Peyer's patch (tissue), 4 donors: ENCODE results near the gene ADAMTS7.
A peak's percentile ranks its signal among the peaks of the same experiment; 100 is the strongest.

Source experiments
- POLR2A ChIP-seq, 2 donors: fragments of 450-650 bp; IDR thresholded peaks; one replicate each; pipeline ENCODE4 v1.5.1; 2017; ENCODE audit warnings: antibody characterized with exemption in 2 of 2, mild to moderate bottlenecking in 2 of 2, moderate library complexity in 2 of 2
- TF ChIP-seq, protein P1 (sequence below), 6 experiments: fragments of 450-650 bp in 4 of 6; fragments of 200-600 bp in 2 of 6; sonication (generic) in 1 of 6; IDR thresholded peaks; one replicate each; pipeline ENCODE4 v1.5.1; 2017 to 2019; ENCODE audit warnings: antibody characterized with exemption in 6 of 6, mild to moderate bottlenecking in 3 of 6, moderate library complexity in 1 of 6

DNA sequence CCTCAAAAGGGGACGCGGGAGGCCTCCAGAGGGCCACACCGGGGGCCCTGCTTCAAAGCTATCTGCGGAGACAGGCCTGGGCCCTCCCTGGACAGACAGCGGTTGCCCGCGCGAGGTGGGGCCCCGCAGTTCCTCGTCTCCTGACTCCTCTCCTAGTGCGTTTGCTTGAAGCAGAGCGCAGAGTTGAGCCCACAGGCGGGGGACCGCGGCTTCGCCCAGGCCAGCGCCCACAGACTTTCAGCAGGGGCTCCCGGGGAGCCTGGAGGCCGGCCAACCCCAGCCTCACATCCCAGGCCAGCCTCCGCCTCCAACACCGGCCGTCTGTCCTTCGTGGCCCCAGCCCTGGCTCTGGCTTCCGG lies 540 bp upstream of the ADAMTS7 start:
- TF ChIP-seq, protein P1, sequence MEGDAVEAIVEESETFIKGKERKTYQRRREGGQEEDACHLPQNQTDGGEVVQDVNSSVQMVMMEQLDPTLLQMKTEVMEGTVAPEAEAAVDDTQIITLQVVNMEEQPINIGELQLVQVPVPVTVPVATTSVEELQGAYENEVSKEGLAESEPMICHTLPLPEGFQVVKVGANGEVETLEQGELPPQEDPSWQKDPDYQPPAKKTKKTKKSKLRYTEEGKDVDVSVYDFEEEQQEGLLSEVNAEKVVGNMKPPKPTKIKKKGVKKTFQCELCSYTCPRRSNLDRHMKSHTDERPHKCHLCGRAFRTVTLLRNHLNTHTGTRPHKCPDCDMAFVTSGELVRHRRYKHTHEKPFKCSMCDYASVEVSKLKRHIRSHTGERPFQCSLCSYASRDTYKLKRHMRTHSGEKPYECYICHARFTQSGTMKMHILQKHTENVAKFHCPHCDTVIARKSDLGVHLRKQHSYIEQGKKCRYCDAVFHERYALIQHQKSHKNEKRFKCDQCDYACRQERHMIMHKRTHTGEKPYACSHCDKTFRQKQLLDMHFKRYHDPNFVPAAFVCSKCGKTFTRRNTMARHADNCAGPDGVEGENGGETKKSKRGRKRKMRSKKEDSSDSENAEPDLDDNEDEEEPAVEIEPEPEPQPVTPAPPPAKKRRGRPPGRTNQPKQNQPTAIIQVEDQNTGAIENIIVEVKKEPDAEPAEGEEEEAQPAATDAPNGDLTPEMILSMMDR (IDR thresholded peaks at IDR 0.05): peak in 1 of 6 experiments; percentile 2
- no peak for TF ChIP-seq POLR2A (IDR thresholded peaks at IDR 0.05)
